AG04449 (cell line): ENCODE measurements around the gene CREB5.

Experiments used
- CTCF ChIA-PET: fragments of 350-600 bp; formaldehyde crosslinking; extraction: SDS; loops from one replicate; lab custom pipeline; 2021; ENCODE audit warnings: antibody characterized with exemption; lab: Yijun Ruan, JAX
- POLR2A ChIA-PET: fragments of 400-600, 350-600 bp; formaldehyde crosslinking; extraction: SDS; loops from one replicate; lab custom pipeline; 2020; ENCODE audit warnings: antibody characterized with exemption, inconsistent platforms; lab: Yijun Ruan, JAX
- DNase-seq: peaks from one replicate; pipeline ENCODE4 v3.0.0-alpha.2; 2010; ENCODE audit warnings: low read depth, low spot score
- H3K4me3 ChIP-seq: 2 replicates; pipeline ENCODE4 v1.5.1; 2011; ENCODE audit warnings: low read depth, mild to moderate bottlenecking, control low read depth, low read length
- CTCF ChIP-seq: IDR thresholded peaks from one replicate; pipeline ENCODE4 v1.5.1; 2011; ENCODE audit warnings: mild to moderate bottlenecking, moderate library complexity, low read length, control low read depth, inconsistent platforms; ENCODE audit not compliant: insufficient read depth; ENCODE audit errors: missing control alignments

The CREB5 gene

GRCh38 chr7:28478656-28479055 lies 66.3 kb downstream of the CREB5 start:
- TF ChIP-seq CTCF = no peak
- H3K4me3 ChIP-seq = no peak overlapping the region
- ChIA-PET CTCF (interaction anchor here (1.1 to 1.5 kb wide), 2 partner anchors 14 to 374 kb away, joined by 3 to 5 read pairs; no protein-coding TSS in a partner anchor), POLR2A (no interaction called here)
- no peak for DNase-seq

GRCh38 chr7:28479507-28479947 lies 67.2 kb downstream of the CREB5 start:
- POLR2A ChIA-PET = no interaction called here
- TF ChIP-seq CTCF = no peak
- no peak overlapping the region for H3K4me3 ChIP-seq
- no peak for DNase-seq
- CTCF ChIA-PET = no interaction called here

DNA sequence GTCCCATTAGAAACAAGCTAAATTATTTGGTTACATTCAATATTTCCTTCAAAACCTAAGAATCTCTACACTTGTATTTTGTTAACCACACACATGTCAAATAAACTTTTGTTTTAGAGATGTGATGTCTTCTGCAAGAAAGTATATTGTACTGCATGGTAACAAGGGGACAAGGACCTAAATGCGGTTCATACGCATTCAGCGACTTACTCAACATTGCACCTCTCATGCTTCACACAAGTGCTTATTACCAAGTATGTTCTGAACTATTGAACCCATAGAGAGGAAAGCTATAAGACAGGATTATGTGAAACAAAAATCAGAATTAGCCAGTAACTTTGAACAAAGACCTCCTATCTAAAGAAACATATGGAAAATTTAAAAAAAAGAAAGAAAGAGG lies 68.3 kb downstream of the CREB5 start:
- H3K4me3 ChIP-seq = no peak overlapping the region
- ChIA-PET POLR2A (no interaction called here), CTCF (no interaction called here)
- DNase-seq = no peak
- no peak for TF ChIP-seq CTCF

- CTCF ChIA-PET = no interaction called here
- no peak for TF ChIP-seq CTCF
- no peak overlapping the region for H3K4me3 ChIP-seq
- peak; percentile 38 for DNase-seq
- POLR2A ChIA-PET = no interaction called here
Measured at GRCh38 chr7:28481091-28481926, 69.0 kb downstream of the CREB5 start.

DNA sequence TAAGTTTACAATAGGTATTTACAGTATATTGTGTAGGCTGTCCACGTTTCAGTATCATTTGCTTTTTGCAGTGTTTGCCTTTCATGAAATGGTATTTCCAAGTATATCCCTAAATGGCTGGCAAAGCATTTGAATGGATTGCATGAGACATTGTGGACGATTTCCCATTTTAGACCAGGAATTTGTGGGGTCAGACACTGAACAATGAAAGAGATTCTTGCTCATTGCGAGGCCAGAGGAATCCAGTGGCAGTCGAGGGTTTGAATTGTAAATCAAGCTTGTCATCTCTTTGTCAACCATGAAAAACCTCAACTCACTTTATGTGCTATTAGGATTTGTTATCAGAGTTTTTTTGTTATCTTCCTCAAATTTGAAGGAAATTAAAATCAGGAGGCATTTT lies 70.8 kb downstream of the CREB5 start:
- ChIA-PET CTCF (no interaction called here), POLR2A (no interaction called here)
- H3K4me3 ChIP-seq = no peak overlapping the region
- no peak for DNase-seq
- TF ChIP-seq CTCF = no peak

DNA sequence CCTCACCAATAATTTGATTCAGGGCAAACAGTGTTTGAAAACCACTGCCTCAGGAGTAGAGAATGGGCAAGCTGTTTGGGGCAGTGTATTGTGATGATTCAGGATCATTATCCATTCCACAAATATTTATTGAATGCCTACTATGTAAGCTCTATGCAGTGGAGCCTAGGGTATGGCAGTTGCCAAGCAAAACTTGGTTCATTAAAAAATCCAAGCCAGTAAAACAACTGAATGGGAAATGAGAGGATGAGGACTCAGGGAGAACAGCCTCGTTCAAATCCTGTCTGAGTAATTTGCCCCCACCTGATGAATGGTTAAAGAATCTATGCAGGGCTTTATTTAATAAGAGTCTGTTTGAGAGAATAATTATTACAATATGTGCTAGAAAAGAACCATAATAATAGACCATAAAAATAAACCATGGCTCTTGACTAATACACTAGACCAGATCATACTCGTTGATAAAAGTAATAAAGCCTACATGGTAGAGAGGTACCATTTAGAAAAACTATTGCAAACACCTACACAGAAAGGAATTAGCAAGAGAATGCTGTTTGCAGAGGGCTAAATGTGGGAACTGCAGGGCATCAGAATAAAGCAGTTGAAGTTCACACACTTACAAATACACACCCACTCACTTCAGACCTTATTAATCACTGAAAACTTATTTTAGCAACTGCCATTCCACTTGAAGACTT lies 71.7 kb downstream of the CREB5 start:
- H3K4me3 ChIP-seq = no peak overlapping the region
- ChIA-PET CTCF (no interaction called here), POLR2A (interaction anchor here (0.6 kb wide), 1 partner anchor 49 kb away, joined by 4 read pairs; no protein-coding TSS in a partner anchor)
- TF ChIP-seq CTCF = no peak
- peak; percentile 71 for DNase-seq
